Stimulated activated naive CD8-positive, alpha-beta T cell treated with anti-CD3 and anti-CD28 coated beads, Interleukin-15, Interleukin-2, amounts not matched to agents 100 ng/mL and 50 ng/mL, for 24 hours (primary cell): ENCODE data around the gene CEACAM5.
A peak's percentile ranks its signal among the peaks of the same experiment; 100 is the strongest.
"Not testable (repeated sequence)": the region's sequence is repeated elsewhere in the genome, so short reads cannot be mapped to it uniquely, and the experiment has no call there.

Source experiments
- H3K27ac Mint-ChIP-seq: one replicate; pipeline ENCODE4 v1.8.0; 2021; ENCODE audit warnings: mild to moderate bottlenecking, mixed read lengths
- H3K27me3 Mint-ChIP-seq: one replicate; pipeline ENCODE4 v1.8.0; 2021; ENCODE audit warnings: mixed read lengths
- H3K36me3 Mint-ChIP-seq: one replicate; pipeline ENCODE4 v1.8.0; 2021; ENCODE audit warnings: low read depth, mixed read lengths
- H3K4me1 Mint-ChIP-seq: one replicate; pipeline ENCODE4 v1.8.0; 2021; ENCODE audit warnings: low read depth, mixed read lengths
- H3K4me3 Mint-ChIP-seq: one replicate; pipeline ENCODE4 v1.8.0; 2021; ENCODE audit warnings: mild to moderate bottlenecking, mixed read lengths
- H3K9me3 Mint-ChIP-seq: one replicate; pipeline ENCODE4 v1.8.0; 2021; ENCODE audit warnings: mixed read lengths

CEACAM5 gene

DNA sequence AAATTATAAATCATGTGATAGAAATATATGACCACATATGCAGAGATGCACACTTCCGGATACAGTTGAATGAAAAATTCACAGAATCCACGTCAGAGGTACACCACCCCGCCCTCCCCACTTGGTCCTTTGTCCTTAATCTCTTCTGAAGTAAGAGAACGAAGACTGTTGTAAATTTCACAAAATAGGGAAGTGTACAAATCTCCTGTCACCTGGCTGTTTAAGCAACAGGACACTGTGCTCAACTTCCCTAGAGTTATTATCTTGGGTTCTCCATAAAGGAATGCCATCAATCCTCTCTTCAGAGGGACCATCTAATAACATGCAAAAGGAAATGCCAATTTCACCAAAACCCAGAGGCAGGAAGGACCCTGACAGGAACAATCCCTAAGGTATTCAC is 36.4 kb downstream of the CEACAM5 start:
- no peak overlapping the region for H3K27ac Mint-ChIP-seq
- peaks cover 36% of the 10 kb centered on the region for H3K4me1 Mint-ChIP-seq
- H3K4me3 Mint-ChIP-seq, result no peak overlapping the region
- no peaks in the 10 kb centered on the region for H3K9me3 Mint-ChIP-seq
- peaks cover 62% of the 10 kb centered on the region for H3K27me3 Mint-ChIP-seq
- no peaks in the 10 kb centered on the region for H3K36me3 Mint-ChIP-seq

- peaks cover 26% of the 10 kb centered on the region for H3K4me1 Mint-ChIP-seq
- no peaks in the 10 kb centered on the region for H3K36me3 Mint-ChIP-seq
- no peak overlapping the region for H3K4me3 Mint-ChIP-seq
- H3K9me3 Mint-ChIP-seq, result no peaks in the 10 kb centered on the region
- peaks cover 67% of the 10 kb centered on the region for H3K27me3 Mint-ChIP-seq
- H3K27ac Mint-ChIP-seq, result no peak overlapping the region
Observed at GRCh38 chr19:41745756-41746155, 37.3 kb downstream of the CEACAM5 start.

DNA sequence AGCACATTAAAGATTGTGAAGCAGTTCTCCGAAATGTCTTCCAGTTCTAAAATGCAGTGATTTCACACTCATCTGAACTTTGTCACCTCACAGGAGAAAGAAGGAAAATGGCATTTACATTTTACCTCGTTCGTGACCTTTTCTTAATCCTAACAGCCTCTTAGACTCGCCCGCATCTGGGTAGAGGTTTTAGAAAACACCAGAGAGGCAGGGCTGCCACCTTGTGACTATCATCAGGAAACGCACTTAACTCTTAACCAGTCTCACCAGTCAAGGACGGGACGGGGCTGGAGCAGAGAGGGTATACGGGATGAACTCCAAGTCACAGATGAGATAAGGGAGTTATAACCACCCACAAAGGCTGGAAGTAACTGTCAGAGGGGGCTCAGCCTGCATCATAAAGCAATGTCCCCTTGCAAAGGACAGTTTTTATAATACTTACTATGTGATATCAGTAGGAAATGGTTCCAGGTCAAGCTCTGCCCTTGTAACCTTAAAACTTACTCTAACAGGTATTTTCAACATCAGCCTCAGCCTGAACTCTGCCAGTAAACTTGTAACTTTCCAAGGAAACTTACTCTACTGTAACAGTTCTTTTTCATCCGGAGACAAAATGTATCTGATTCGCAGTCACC is 38.3 kb downstream of the CEACAM5 start:
- H3K9me3 Mint-ChIP-seq, result no peaks in the 10 kb centered on the region
- no peaks in the 10 kb centered on the region for H3K36me3 Mint-ChIP-seq
- peaks cover 17% of the 10 kb centered on the region for H3K4me1 Mint-ChIP-seq
- no peak overlapping the region for H3K27ac Mint-ChIP-seq
- H3K27me3 Mint-ChIP-seq, result peaks cover 71% of the 10 kb centered on the region
- H3K4me3 Mint-ChIP-seq, result no peak overlapping the region

GRCh38 chr19:41748012-41748411 is 39.6 kb downstream of the CEACAM5 start:
- H3K4me3 Mint-ChIP-seq, result no peak overlapping the region
- H3K4me1 Mint-ChIP-seq, result peaks cover 16% of the 10 kb centered on the region
- H3K9me3 Mint-ChIP-seq, result no peaks in the 10 kb centered on the region
- no peak overlapping the region for H3K27ac Mint-ChIP-seq
- peaks cover 77% of the 10 kb centered on the region for H3K27me3 Mint-ChIP-seq
- H3K36me3 Mint-ChIP-seq, result no peaks in the 10 kb centered on the region

DNA sequence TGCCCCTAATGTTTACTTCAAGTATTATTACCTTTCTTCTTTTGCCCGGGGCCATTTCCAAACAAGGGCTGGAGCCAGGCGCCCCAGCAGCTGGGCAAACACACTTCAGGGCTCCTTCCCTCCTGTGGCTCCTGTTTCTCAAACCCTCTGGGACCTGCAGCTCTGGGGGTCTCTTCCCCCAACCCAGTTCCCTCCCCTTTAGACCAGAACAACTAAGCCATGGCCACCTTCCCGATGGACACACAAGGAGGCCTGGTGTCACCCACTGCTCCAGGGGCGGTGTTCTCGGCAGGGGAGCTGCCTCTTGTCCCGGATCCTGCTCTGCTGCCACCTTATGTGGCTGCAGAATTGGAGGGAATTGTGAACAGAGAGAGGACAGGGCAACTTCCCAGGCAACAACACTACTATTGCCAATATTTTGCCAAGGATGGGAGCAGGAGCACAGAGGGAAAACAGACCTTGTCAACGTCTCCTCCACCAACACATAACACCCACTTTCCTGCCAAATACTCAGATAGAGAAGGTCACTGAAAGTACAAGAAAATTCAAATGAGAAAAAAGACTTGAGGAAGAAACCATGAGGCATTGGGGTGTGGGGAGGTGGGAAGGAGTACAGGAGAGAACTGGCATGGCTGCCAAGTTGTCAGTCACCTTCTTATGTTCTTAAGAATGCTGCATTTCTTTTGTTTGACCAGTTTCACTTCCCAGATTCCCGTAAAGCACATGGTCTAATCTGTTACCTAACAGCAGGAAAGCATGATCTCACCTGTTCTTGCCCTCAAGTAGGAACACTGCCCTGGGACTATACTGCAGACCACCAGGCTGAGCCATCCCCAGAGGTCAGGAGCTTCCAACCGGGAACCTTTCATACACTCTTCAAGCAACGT is 42.1 kb downstream of the CEACAM5 start:
- H3K27me3 Mint-ChIP-seq, result peaks cover 70% of the 10 kb centered on the region
- not testable (repeated sequence) for H3K36me3 Mint-ChIP-seq, H3K27ac Mint-ChIP-seq, H3K4me3 Mint-ChIP-seq, H3K9me3 Mint-ChIP-seq
- H3K4me1 Mint-ChIP-seq, result peaks cover 11% of the 10 kb centered on the region

DNA sequence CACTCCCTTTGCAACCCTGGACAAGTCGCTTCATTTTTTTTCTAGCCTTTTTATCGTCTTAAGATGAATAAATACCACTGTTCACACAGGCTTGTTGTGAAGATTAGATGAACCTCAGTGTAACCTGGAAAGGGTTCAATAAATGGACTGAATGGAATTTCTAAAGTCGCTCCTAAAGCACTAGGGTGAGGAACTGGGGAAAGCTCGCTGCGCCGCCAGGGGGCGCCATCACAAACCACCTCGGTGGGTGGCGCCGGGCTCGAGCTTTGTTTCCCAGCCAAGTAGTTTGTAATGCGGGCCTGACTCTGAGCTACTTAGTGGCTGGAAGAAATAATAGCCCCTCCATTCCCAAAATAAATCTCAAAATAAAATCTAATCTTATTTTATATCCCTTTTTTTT is 44.7 kb downstream of the CEACAM5 start:
- Mint-ChIP-seq H3K9me3 (no peaks in the 10 kb centered on the region), H3K4me3 (no peak overlapping the region), H3K27me3 (peaks cover 54% of the 10 kb centered on the region), H3K4me1 (peaks cover 4% of the 10 kb centered on the region), H3K27ac (no peak overlapping the region), H3K36me3 (no peaks in the 10 kb centered on the region)

- Mint-ChIP-seq H3K27me3 (peaks cover 53% of the 10 kb centered on the region), H3K27ac (no peak overlapping the region)
Observed at GRCh38 chr19:41753936-41754529, 45.6 kb downstream of the CEACAM5 start.

GRCh38 chr19:41755328-41755913 is 47.0 kb downstream of the CEACAM5 start, which contains the start of gene CEACAM6:
Gene CEACAM6 (plus strand): TSS chr19:41755530. CDS start chr19:41755639, 109 bp downstream.
- Mint-ChIP-seq H3K27ac (no peak within 1 kb of the TSS), H3K27me3 (peaks cover 65% of the 10 kb centered on the region), H3K4me3 (no peak within 1 kb of the TSS), H3K36me3 (no peaks in the 10 kb centered on the region), H3K9me3 (no peaks in the 10 kb centered on the region), H3K4me1 (peaks cover 4% of the 10 kb centered on the region)

More at GRCh38 chr19:41753936-41754529, 45.6 kb downstream of the CEACAM5 start:
- Mint-ChIP-seq H3K36me3 (no peaks in the 10 kb centered on the region), H3K4me3 (no peak overlapping the region), H3K9me3 (no peaks in the 10 kb centered on the region), H3K4me1 (peaks cover 4% of the 10 kb centered on the region)

DNA sequence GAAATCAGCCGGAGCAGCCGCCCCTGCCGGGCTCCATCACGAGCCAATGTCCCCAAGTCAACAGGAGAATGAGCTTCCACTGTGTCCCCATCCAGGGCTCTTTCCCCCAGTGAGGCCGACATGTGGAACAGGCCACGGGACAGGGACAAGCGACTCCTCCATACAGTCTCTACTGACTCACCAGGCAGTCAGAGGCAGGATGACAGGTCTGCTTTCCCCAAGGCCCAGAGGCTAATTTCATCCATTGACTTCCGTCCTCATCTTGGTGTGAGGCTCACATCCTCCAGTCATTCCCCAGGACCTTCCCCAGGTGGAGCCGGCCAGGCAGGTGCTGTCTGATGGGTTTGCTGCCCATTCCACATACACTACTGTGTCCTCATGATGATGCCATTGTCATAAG is 50.4 kb downstream of the CEACAM5 start:
- Mint-ChIP-seq H3K4me1 (peaks cover 2% of the 10 kb centered on the region), H3K4me3 (no peak overlapping the region), H3K27ac (no peak overlapping the region), H3K27me3 (peaks cover 73% of the 10 kb centered on the region), H3K36me3 (no peaks in the 10 kb centered on the region), H3K9me3 (no peaks in the 10 kb centered on the region)

GRCh38 chr19:41767115-41767514 is 58.7 kb downstream of the CEACAM5 start:
- Mint-ChIP-seq H3K36me3 (no peaks in the 10 kb centered on the region), H3K27me3 (peaks cover 52% of the 10 kb centered on the region), H3K4me3 (no peak overlapping the region), H3K4me1 (no peaks in the 10 kb centered on the region), H3K27ac (no peak overlapping the region), H3K9me3 (no peaks in the 10 kb centered on the region)

DNA sequence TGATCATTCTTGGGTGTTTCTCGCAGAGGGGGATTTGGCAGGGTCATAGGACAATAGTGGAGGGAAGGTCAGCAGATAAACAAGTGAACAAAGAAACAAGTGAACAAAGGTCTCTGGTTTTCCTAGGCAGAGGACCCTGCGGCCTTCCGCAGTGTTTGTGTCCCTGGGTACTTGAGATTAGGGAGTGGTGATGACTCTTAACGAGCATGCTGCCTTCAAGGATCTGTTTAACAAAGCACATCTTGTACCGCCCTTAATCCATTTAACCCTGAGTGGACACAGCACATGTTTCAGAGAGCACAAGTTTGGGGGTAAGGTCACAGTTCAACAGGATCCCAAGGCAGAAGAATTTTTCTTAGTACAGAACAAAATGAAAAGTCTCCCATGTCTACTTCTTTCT is 59.7 kb downstream of the CEACAM5 start:
- H3K4me3 Mint-ChIP-seq, H3K9me3 Mint-ChIP-seq, H3K36me3 Mint-ChIP-seq, H3K27ac Mint-ChIP-seq, H3K4me1 Mint-ChIP-seq: not testable (repeated sequence)
- H3K27me3 Mint-ChIP-seq, result peaks cover 52% of the 10 kb centered on the region

DNA sequence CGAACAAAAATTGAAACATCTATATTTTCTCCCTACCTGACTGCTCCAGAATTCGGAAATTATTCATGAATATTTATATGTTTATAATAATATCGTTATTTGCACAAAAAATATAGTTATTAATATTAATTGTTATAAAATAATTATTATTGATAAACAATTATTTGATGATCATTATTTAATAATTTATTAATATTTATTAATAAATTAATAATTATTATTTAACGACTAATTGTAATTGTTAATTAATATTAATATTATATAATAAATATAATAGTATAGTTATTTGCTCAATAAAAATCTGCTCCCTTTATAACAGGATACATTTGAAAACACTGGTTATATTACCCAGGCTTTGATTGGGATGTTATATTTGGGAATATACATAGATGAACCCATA is 61.2 kb downstream of the CEACAM5 start:
- Mint-ChIP-seq H3K27ac (no peak overlapping the region), H3K4me3 (no peak overlapping the region), H3K27me3 (peaks cover 53% of the 10 kb centered on the region), H3K4me1 (peaks cover 21% of the 10 kb centered on the region), H3K9me3 (no peaks in the 10 kb centered on the region), H3K36me3 (no peaks in the 10 kb centered on the region)

GRCh38 chr19:41771410-41771809 is 63.0 kb downstream of the CEACAM5 start:
- H3K27ac Mint-ChIP-seq, result no peak overlapping the region
- H3K4me1 Mint-ChIP-seq, result peaks cover 29% of the 10 kb centered on the region
- H3K9me3 Mint-ChIP-seq, result no peaks in the 10 kb centered on the region
- no peaks in the 10 kb centered on the region for H3K36me3 Mint-ChIP-seq
- no peak overlapping the region for H3K4me3 Mint-ChIP-seq
- H3K27me3 Mint-ChIP-seq, result peaks cover 56% of the 10 kb centered on the region

DNA sequence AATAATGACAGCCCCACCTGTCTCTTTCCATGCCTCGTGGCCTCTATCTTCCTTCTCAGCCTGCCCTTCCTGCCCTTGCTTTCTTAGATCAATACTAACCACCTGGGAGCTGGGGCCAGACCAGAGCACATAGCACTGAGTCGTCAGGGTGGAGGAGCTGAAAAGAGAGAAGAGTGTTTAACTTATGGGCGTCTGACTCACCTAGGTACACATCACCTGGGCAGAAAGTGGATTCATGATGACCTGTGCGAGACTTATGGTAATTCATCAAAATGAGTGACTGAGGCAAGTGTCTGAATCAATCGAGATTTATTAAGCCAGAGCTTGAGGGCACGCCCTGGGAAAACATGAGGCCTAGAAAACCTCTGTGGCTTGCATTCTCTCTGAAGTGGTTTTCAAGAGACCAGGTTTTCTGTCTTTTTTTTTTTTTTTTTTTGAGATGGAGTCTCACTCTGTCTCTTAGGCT is 66.1 kb downstream of the CEACAM5 start:
- Mint-ChIP-seq H3K4me3 (no peak overlapping the region), H3K27me3 (peaks cover 72% of the 10 kb centered on the region), H3K27ac (peak overlapping the region; percentile 42), H3K4me1 (peaks cover 29% of the 10 kb centered on the region), H3K9me3 (no peaks in the 10 kb centered on the region), H3K36me3 (no peaks in the 10 kb centered on the region)

DNA sequence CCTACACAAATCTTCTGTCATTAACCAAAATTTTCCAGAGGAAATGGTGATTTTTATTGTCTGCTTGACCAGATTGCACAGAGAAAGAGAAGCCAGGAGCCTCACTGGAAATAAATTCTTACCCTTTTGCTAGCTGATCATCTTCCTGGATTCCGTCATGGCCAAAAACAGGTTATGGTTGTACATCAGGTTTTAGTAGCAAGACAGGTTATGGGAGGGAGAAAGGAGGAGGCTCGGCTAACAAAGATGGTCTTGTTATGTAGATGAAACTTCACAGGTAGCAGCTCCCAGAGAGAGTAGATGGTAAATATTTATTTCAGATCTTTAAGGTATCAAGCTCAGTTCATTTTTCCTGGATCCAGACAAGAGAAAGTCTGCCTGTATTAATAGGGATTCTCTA is 68.3 kb downstream of the CEACAM5 start:
- no peaks in the 10 kb centered on the region for H3K36me3 Mint-ChIP-seq
- peaks cover 29% of the 10 kb centered on the region for H3K4me1 Mint-ChIP-seq
- H3K27me3 Mint-ChIP-seq, result peaks cover 77% of the 10 kb centered on the region
- no peak overlapping the region for H3K27ac Mint-ChIP-seq
- no peak overlapping the region for H3K4me3 Mint-ChIP-seq
- H3K9me3 Mint-ChIP-seq, result no peaks in the 10 kb centered on the region
